ENCODE results near the gene TPM4. TPM values are rescaled to one million over a fixed set of nuclear protein-coding genes. Genes with fewer than 3 reads are reported as not detected.
A peak's percentile ranks its signal among the peaks of the same experiment; 100 is the strongest.

Gene TPM4
- total and polyA plus RNA-seq, 2 donors (not counting 1 experiment from before 2014, with no cell fraction given): 65.4 to 127 TPM

- intact Hi-C loops (cut with micrococcal nuclease): loop anchor here (1.0 to 10.0 kb wide), 3 partner anchors 8 to 307 kb away; partner anchors contain the start of gene HSH2D
- H3K4me1 Mint-ChIP-seq: peaks cover 67% of the 10 kb centered on the region
- no peak for TF ChIP-seq CTCF (IDR thresholded peaks at IDR 0.05)
- Histone ChIP-seq H3K79me2 (ENCODE audit: control insufficient read depth, insufficient read depth, low read length) (peaks cover 66% of the 10 kb centered on the region), H3K36me3 (replicated peaks in 1 of 2; ENCODE audit: control extremely low read depth in 1 of 2, control insufficient read depth in 1 of 2, extremely low read depth in 1 of 2, insufficient read depth in 2 of 2, low read length in 1 of 2) (peaks cover 0 to 22% of the 10 kb centered on the region in 2 experiments), H3K27ac (ENCODE audit: low read length in 2 of 2) (peak overlapping the region; percentile 80 to 91), H2AFZ (ENCODE audit: insufficient read depth, low read depth, low read length, poor library complexity, severe bottlenecking) (no peak overlapping the region), H3K4me1 (ENCODE audit: control insufficient read depth in 2 of 2, insufficient read depth in 2 of 2, low read length in 2 of 2) (peaks cover 34 to 66% of the 10 kb centered on the region in 2 donors), H3K27me3 (replicated peaks in 1 of 4; ENCODE audit: control extremely low read depth in 1 of 4, control insufficient read depth in 3 of 4, insufficient read depth in 4 of 4, low read length in 3 of 4) (no peaks in the 10 kb centered on the region), H3K4me2 (replicated peaks; ENCODE audit: low read depth, low read length, poor library complexity, severe bottlenecking) (peak overlapping the region; percentile 84), H4K20me1 (ENCODE audit: control insufficient read depth, insufficient read depth, low read length, poor library complexity, severe bottlenecking) (peaks cover 21% of the 10 kb centered on the region), H3K9ac (ENCODE audit: low read length) (peak overlapping the region; percentile 84), H3K4me3 (ENCODE audit: control extremely low read depth in 1 of 5, extremely low read depth in 1 of 5, insufficient read depth in 1 of 5, low read depth in 2 of 5, low read length in 4 of 5) (peak overlapping the region; percentile 59 to 86 (median 74)), H3K9me3 (ENCODE audit: control extremely low read depth in 1 of 3, control insufficient read depth in 2 of 3, insufficient read depth in 1 of 3, low read length in 2 of 3) (no peaks in the 10 kb centered on the region)
- peak overlapping the region; percentile 97 for H3K27ac Mint-ChIP-seq
- ChIA-PET CTCF (interaction anchor here (0.7 to 7.4 kb wide), 11 partner anchors 9 to 339 kb away, joined by 3 to 74 read pairs (median 3); partner anchors contain the start of genes FAM32A and HSH2D), POLR2A (interaction anchor here (0.6 to 1.6 kb wide), 12 partner anchors 8 to 735 kb away, joined by 3 to 10 read pairs (median 3); partner anchors contain the start of genes FAM32A, HSH2D and RAB8A)
- no peak for ATAC-seq (ENCODE audit: low read depth)
- H3K9me3 Mint-ChIP-seq (ENCODE audit: insufficient read depth): no peaks in the 10 kb centered on the region
- H3K27me3 Mint-ChIP-seq: no peaks in the 10 kb centered on the region
- peak overlapping the region; percentile 88 for H3K4me3 Mint-ChIP-seq
- WGBS (ENCODE audit: insufficient coverage): 46% methylated on average over 11 of the region's 16 CpGs
- DNase-seq: no peak
These were observed 1.9 kb downstream of the TPM4 start for GRCh38 chr19:16077984-16078758.
